Skin epidermis (tissue), 12 donors: ENCODE results near the gene AJUBA.
A peak's percentile ranks its signal among the peaks of the same experiment; 100 is the strongest.
"Not testable (repeated sequence)": the region's sequence is repeated elsewhere in the genome, so short reads cannot be mapped to it uniquely, and the experiment has no call there.

Experiments
- H3K27ac ChIP-seq, 21 experiments: fragments of 200-600 bp; sonication (generic) in 11 of 21; one replicate each; pipeline ENCODE4 v1.5.0; 2020; ENCODE audit warnings: mild to moderate bottlenecking in 3 of 21, inconsistent platforms in 2 of 21, moderate library complexity in 2 of 21
- H3K4me3 ChIP-seq, 7 experiments: fragments of 200-600 bp; sonication (generic) in 2 of 7; one replicate each; pipeline ENCODE4 v1.5.0; 2020; ENCODE audit warnings: inconsistent platforms in 2 of 7, mild to moderate bottlenecking in 2 of 7, moderate library complexity in 1 of 7

AJUBA gene

DNA sequence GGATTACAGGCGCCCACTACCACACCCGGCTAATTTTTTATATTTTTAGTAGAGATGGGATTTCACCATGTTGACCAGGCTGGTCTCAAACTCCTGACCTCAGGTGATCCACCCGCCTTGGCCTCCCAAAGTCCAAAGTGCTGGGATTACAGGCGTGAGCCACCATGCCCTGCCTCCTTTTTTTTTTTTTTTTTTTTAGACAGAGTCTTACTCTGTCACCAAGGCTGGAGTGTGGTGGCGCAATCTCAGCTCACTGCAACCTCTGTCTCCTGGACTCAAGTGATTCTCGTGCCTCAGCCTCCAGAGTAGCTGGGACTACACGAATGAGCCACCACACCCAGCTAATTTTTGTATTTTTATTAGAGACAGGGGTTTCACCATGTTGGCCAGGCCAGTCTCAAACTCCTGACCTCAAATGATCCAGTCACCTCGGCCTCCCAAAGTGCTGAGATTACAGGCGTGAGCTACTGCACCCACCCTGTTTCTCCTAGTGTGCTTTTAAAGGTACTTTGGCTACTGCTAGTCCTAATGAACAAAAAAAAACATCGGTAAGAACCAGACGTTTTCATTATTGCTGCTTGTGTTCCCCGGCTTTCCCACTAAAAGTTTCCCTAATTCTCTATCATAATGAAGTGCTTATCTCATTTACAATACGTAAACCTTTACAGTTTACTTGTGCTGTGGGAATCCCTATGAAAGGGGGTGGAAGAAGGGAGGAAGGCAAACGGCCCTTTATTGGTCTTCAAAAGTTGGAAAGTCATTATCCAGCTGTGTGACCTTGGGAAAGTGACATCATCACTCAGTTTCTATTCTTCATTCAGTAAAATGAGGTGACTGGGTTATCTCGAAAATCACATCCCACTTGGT lies 16.2 kb downstream of the AJUBA start:
- not testable (repeated sequence) for H3K4me3 ChIP-seq, H3K27ac ChIP-seq

DNA sequence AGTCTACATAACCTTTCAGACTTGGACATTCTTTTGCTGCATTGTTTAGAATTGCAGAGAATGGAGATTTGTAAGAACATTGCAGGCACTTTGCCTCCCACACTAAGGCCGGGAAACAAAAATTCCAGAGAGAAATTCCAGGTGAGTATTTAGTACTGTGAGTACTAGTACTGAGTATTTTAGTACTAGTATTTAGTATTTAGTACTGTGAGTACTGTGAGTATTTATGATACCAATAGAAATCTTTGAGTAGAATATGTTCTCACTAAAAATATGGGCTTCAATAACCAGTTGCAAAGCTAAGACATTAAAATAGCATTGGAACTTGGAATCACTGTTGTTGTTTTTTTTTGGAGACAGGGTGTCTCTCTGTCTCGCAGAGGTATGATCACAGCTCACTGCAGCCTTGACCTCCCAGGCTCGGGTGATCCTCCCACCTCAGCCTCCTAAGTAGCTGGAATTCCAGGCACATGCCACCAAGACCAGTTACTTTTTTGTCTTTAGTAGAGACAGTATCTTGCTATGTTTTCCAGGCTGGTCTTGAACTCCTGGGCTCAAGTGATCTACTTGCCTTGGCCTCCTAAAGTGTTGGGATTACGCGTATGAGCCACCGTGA lies 20.2 kb downstream of the AJUBA start:
- no peak overlapping the region for H3K4me3 ChIP-seq
- H3K27ac ChIP-seq = no peak overlapping the region

DNA sequence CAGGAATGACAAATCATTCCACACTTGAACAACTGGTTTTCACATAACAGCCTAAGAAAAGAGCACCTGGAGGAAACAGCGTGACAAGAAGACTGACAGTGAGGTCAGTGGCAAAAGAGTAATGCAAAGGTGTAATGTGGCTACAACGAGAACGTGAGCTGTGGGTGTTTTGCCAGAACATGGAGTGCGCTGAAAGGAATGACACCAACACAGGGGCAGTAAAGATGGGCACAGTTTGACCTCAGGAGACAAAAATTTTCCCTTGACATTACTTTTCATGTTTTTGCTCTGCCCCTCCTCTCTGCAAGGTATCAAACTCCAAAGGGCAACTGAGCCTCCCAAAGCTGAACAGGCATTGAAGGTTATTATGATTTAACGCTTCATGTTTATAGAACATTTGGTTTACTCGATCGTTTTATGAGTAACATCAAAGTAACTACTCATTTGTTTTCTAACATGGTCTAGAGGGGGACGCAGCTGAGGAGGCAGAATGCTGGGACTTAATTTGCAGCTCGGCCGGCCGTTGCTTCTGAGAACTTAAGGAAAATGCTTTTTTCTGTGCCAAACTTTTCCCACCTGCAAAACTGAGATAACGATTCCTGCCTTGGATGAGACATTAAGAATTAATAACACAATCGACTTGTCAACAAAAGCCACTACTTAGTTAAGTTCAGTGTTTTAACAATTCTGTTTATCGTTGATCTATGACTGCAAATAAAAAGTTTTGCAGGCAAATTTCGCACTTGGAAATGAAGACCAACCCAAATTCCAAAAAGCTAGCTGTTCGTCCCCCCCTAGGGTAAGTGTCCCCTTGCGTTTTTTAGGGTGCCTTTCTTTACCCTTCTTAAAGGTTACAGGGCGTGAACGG lies 26.4 kb downstream of the AJUBA start:
- H3K4me3 ChIP-seq = peak overlapping the region; percentile 46 to 64 (median 57)
- peak overlapping the region in 20 of 21 experiments; percentile 86 to 97 (median 94) for H3K27ac ChIP-seq

DNA sequence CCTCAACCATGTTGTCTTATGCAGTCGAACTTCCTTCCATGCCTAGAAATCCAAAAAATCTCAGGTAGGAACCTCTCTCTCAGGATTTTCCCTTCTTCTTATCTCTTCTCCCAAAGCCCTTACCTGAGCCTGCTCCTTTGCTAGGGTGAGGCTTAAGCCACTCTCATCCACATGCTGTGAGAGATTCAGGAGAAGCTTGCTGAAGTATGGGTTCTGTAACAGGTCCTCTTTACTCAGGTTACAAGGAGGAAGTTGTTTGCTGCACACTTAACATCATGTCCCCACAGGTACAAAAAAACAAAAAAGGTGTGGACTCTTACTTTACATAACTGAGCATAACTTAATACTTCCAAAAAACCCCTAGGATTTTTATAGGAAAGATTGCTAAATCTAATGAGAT lies 29.9 kb downstream of the AJUBA start:
- H3K4me3 ChIP-seq = no peak overlapping the region
- no peak overlapping the region for H3K27ac ChIP-seq

DNA sequence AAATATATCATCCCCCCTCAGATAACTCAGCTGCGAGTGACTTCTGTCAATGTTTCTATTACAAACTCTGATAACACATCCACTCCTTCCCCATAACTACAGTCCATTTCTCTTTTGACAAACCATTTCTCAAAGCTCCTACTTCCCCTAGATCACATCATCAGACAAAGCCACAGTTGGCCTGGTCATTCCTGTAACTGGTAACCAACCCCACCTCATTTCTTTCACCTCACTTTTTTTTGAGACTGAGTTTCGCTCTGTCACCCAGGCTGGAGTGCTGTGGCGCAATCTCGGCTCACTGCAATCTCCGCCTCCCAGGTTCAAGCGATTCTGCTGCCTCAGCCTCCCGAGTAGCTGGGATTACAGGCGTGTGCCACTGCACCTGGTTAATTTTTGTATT lies 30.6 kb downstream of the AJUBA start:
- peak overlapping the region in 1 of 21 experiments; percentile 37 for H3K27ac ChIP-seq
- not testable (repeated sequence) for H3K4me3 ChIP-seq

DNA sequence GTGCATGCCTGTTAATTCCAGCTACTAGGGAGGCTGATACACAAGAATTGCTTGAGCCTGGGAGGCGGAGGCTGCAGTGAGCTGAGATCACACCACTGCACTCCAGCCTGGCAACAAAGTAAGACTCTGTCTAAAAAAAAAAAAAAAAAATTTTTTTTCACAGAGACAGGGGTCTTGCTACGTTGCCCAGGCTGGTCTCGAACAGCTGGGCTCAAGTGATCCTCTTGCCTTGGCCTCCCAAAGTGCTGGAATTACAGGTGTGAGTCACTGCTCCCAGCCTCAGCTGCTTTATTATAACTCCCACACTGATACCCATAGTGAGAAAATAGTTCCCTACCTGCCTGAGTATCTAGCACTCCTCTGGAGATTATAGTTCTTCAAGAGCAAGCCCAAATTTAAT lies 36.7 kb downstream of the AJUBA start:
- no peak overlapping the region for H3K4me3 ChIP-seq
- H3K27ac ChIP-seq = no peak overlapping the region

DNA sequence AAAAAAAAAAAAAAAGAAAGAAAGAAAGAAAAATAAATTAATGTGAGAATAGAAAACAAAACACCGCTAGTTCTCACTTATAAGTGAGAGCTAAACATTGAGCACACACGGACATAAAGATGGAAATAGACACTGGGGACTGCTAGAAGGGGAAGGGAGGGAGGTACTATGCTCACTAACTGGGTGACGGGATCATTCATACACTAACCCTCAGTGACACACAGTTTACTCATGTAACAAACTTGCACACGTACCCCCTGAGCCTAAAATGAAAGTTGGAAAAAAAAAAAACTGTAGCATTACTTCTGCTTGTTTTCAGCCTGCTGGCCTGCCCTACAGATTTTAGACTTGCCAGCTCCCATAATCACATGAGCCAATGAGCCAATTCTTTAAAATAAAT lies 42.7 kb downstream of the AJUBA start:
- Histone ChIP-seq H3K27ac (no peak overlapping the region), H3K4me3 (no peak overlapping the region)

DNA sequence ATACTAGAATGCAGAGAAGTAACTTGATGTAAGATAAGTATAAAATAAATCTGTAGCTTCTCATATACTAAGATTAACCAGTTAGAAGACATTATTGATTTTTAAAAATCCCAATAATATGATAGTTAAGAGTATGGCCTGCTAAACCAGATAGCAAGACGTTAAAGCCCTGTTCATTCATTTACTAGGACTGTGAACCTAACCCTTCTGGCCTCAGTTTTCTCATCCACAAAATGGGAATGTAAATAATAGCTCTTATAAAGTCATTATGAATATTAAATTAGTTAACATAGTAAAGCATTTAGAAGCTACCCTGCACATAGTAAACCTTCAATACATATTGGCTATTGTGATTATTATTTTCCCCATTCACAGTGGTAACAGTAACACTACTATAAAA lies 47.2 kb downstream of the AJUBA start:
- Histone ChIP-seq H3K27ac (no peak overlapping the region), H3K4me3 (no peak overlapping the region)

DNA sequence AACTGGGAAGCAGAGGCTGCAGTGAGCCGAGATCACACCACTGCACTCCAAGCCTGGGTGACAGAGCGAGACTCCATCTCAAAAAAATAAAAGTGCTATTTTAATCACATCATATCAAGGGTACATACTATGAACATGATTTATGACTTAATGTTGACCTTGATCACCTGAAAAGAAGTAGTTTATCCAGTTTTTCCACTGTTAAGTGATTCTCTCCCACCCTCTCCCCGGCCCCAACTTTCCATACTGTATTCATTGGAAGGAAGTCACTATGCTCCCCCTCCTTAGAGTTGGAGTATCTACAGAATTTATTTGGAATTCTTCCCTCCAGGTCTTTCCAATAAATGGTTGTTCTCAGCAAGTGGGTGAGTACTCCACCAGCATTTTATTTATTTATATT lies 50.2 kb downstream of the AJUBA start:
- no peak overlapping the region for H3K27ac ChIP-seq
- no peak overlapping the region for H3K4me3 ChIP-seq

DNA sequence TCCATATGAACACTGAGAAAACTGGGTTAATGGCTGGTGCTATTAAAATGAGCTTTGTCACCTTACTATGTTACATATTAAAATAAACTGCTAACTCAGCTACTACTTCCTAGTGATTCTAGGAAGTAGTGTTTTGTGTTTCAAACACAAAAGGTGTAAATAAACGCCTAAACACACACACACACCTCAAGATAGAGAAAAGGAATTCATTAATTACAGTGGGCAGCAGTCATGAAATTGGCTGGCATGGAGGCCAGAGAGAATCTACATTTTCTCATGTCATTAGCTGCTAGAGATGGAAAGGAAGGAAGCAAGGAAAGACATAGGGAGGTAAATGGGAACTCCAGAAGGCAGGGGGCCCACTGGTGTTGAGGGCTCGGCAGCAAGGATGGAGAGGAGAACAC lies 52.4 kb downstream of the AJUBA start:
- Histone ChIP-seq H3K4me3 (peak overlapping the region; percentile 24 to 94 (median 84)), H3K27ac (peak overlapping the region in 19 of 21 experiments; percentile 34 to 93 (median 75))

DNA sequence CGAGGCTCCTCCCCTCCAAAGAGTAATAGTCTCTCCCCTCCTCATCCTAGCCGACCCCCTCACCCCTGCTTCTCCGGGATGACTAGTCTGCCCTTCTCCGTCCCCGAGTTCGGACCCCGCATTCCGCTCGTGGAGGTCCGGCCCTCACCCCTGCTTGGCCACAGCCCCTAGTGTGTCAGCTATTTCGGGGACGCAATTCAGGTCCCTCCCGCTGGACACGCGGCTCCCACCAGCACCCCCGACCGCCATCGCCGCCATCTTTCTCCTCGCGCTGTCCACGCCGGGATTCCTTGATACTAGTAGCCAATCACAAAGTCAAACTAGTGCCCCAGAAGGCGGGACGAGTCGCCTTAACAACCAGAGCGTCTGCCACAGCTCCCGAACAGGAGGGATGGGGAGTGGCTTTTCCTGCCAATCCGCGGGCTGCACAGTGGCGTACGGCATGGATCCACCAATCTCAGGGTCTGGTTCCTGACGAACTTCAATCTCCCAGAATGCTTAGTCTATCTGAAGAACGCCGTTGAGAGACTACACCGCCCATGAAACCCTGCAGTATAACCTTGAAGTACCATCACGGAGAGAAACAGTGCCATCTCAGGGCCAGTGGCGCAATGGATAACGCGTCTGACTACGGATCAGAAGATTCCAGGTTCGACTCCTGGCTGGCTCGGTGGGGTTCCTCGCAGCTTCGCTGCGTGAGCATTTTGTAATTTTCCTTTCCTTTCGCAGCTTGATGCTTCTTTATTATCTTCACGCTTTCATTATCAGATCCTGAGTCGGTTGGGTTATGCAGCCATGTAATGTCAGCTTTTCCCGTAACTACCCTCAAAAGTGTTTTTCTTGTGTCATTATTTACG lies 53.0 kb downstream of the AJUBA start, which contains the start of gene PRMT5:
PRMT5 (minus strand) TSS at position 273 of the 857 bp plus-strand sequence; CDS start at position 258, 15 bp downstream.
- Histone ChIP-seq H3K27ac (peak within 1 kb of the TSS in 20 of 21 experiments; percentile 72 to 95 (median 89)), H3K4me3 (peak within 1 kb of the TSS; percentile 73 to 94 (median 84))

DNA sequence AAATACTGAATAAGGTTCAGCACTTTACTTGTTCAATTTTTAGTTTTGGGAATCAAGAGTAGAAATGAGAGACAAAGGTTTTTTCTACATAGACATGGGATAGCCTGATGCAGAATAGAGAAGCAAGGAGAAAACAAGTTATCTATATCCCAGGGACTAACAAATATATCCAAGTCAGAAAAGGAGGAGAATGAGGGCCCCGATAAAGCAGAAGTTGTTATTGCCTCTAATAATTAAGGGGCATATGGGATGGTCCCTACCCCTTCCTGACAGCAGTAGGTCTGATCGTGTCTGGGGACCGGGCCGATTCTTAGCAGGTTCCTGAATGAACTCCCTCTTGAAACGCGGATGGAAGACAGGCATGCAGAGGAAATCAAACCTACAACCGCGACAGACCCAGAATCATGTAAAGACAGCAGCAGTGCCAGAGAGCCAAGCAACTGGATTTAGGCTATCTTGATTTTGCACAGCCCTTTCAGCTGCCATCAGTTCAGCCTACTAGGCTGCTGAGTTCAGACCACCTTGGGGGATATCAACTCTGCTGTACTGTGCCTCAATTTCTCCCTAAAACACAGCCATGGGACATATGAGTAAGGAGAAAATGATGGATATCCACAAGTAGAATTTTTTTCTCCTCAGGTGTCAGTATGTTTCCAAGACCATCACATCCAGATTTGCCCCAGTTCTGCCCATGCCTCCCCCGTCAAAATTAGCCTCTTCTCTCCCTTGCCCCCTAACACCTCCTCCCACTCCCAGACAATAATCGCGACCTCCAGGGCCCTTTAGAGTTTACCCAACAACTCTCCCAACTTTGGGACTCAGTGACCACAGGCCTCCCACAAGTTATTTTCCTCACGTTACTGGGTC lies 53.9 kb downstream of the AJUBA start:
- H3K4me3 ChIP-seq = peak overlapping the region; percentile 73 to 94 (median 84)
- peak overlapping the region in 20 of 21 experiments; percentile 72 to 95 (median 89) for H3K27ac ChIP-seq

DNA sequence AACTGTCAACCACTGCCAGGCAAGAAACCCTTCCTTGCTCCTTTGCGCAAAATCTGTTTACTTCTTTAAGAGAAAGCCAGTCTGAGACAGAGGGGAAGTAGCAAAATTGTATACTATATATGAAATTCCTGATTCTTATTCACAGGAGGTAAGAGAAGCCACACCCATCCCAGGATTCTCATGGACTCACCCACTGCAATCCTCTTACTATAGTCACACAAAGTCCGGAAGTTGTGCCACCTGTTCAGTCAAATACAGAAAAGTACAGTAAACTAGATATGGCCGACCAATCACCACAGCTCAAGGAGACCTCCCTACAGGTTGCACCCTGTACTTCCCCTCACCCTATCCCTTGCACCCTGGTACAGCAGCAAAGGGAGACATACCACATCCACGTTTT lies 56.0 kb downstream of the AJUBA start:
- peak overlapping the region in 1 of 21 experiments; percentile 24 for H3K27ac ChIP-seq
- H3K4me3 ChIP-seq = no peak overlapping the region

DNA sequence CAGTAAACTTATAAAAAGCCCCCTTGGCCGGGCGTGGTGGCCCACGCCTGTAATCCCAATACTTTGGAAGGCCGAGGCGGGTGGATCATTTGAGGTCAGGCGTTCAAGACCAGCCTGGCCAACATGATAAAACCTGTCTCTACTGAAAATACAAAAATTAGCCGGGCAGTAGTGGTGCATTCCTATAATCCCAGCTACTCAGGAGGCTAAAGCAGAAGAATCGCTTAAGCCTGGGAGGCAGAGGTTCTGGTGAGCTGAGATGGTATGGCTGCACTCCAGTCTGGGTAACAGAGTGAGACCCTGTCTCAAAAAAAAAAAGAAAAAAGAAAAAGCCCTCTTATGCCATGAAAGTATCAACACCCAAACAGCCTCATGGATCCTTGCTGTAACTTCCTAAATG lies 56.8 kb downstream of the AJUBA start:
- Histone ChIP-seq H3K4me3 (no peak overlapping the region), H3K27ac (peak overlapping the region in 1 of 21 experiments; percentile 24)

DNA sequence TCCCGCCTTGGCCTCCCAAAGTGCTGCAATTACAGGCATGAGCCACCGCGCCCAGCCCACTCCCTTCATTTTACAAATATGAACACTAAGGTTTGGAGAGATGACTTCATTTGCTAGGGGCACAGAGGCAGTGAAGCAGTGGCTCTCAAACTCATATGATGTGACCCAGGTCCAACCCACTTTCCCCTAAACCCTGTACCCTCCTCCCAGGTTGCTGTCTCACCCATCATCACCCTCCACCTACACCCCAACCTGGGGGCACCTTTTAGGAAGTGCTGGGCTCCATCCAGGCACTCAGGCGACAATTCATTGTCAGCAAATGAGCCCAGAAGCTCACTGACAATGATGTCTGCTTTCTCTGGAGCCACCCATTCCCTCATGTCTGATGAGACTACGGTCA lies 58.6 kb downstream of the AJUBA start:
- Histone ChIP-seq H3K4me3 (no peak overlapping the region), H3K27ac (no peak overlapping the region)

DNA sequence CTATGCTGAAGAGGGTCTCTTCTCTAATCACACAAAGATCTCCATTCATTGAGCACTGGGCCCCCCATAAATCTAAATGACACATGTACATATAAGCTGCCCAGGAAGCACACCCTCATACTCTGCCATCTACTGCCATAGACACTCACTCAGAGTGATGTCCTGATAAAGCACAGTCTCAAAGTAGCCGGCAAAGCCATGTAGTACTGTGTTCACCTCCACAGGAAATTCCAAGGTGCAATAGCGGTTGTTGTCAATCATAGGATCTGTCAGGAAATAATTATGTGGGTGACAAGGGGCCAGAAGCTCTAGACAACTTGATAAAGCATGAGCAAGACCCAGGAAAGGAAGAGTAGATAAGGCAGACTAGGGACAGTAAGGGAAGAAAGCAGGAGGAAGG lies 60.1 kb downstream of the AJUBA start:
- H3K4me3 ChIP-seq = no peak overlapping the region
- no peak overlapping the region for H3K27ac ChIP-seq
